ENCODE data around the gene LYPD1. TPM values are rescaled to one million over a fixed set of nuclear protein-coding genes. Genes with fewer than 3 reads are reported as not detected.
"Not testable (repeated sequence)": the region's sequence is repeated elsewhere in the genome, so short reads cannot be mapped to it uniquely, and the experiment has no call there.

LYPD1 gene
- total RNA-seq, 1 donor from 2014 or later, result not detected

GRCh38 chr2:132701810-132702209 is 31.8 kb upstream of the LYPD1 start:
- DNase-seq (ENCODE audit: low spot score in 2 of 2), result no peak
- H3K36me3 ChIP-seq, result no peaks in the 10 kb centered on the region
- no peaks in the 10 kb centered on the region for H3K4me1 ChIP-seq
- TF ChIP-seq, protein P1, sequence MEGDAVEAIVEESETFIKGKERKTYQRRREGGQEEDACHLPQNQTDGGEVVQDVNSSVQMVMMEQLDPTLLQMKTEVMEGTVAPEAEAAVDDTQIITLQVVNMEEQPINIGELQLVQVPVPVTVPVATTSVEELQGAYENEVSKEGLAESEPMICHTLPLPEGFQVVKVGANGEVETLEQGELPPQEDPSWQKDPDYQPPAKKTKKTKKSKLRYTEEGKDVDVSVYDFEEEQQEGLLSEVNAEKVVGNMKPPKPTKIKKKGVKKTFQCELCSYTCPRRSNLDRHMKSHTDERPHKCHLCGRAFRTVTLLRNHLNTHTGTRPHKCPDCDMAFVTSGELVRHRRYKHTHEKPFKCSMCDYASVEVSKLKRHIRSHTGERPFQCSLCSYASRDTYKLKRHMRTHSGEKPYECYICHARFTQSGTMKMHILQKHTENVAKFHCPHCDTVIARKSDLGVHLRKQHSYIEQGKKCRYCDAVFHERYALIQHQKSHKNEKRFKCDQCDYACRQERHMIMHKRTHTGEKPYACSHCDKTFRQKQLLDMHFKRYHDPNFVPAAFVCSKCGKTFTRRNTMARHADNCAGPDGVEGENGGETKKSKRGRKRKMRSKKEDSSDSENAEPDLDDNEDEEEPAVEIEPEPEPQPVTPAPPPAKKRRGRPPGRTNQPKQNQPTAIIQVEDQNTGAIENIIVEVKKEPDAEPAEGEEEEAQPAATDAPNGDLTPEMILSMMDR (IDR thresholded peaks at IDR 0.05), result no peak
- intact Hi-C loops (cut with DNase I), result no loop called here
- no peaks in the 10 kb centered on the region for H3K27me3 ChIP-seq
- no peak overlapping the region for H3K4me3 ChIP-seq
- no peak overlapping the region for H3K27ac ChIP-seq
- H3K9me3 ChIP-seq, result no peaks in the 10 kb centered on the region

DNA sequence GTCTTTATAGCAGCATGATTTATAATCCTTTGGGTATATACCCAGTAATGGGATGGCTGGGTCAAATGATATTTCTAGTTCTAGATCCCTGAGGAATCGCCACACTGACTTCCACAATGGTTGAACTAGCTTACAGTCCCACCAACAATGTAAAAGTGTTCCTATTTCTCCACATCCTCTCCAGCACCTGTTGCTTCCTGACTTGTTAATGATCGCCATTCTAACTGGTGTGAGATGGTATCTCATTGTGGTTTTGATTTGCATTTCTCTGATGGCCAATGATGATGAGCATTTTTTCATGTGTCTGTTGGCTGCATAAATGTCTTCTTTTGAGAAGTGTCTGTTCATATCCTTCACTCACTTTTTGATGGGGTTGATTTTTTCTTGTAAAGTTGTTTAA is 29.8 kb upstream of the LYPD1 start:
- H3K4me3 ChIP-seq; H3K27me3 ChIP-seq; H3K27ac ChIP-seq; H3K36me3 ChIP-seq; H3K9me3 ChIP-seq; DNase-seq (ENCODE audit: low spot score in 2 of 2); intact Hi-C loops (cut with DNase I); H3K4me1 ChIP-seq: not testable (repeated sequence)

DNA sequence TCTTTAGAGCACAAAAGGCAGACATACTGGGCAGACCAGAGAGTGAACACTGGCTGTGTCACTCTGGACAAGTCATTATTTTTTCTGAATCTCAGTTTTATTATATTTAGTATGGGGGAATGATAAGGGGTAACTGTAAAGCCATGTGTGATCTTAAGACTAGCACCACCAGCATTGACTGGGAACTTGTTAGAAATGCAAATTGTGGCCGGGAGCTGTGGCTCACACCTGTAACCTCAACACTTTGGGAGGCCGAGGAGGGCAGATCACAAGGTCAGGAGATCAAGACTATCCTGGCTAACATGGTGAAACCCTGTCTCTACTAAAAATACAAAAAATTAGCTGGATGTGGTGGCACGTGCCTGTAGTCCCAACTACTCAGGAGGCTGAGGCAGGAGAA is 28.3 kb upstream of the LYPD1 start:
- H3K27ac ChIP-seq; H3K9me3 ChIP-seq; intact Hi-C loops (cut with DNase I); H3K4me3 ChIP-seq; DNase-seq (ENCODE audit: low spot score in 2 of 2); H3K36me3 ChIP-seq; H3K4me1 ChIP-seq; H3K27me3 ChIP-seq: not testable (repeated sequence)

DNA sequence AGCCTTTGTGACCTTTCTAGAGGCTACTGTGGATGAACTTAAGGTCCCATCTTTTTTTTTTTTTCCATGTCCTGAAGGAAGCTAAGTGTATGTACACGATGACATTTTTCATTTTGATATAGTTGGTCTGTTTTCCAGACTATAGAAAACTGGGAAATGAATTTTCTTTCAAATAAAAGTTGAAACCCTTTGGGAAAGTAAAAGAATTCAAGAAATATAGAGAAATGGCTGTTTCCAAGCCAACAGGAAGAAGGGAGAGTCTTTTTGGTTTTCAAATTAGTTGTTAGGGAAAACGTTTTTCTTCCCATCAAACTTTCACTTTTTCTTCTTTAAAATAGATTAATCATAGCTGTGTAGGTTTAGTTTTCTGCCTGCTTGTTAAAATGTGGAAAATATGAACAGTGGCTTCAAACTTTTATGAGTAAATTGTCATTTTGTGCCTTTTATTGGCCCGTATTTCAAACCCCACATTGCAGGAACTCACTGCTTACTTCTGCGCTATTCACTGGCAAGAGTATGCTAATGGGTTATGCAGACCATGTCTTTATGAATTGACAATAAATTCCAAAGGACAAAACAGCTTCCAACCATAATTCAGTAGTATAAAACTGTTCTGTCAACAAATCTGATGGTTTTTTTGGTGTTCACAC is 27.7 kb upstream of the LYPD1 start:
- Histone ChIP-seq H3K4me1 (no peaks in the 10 kb centered on the region), H3K27ac (no peak overlapping the region), H3K36me3 (no peaks in the 10 kb centered on the region), H3K9me3 (no peaks in the 10 kb centered on the region), H3K27me3 (no peaks in the 10 kb centered on the region), H3K4me3 (no peak overlapping the region)
- TF ChIP-seq, protein P1 (IDR thresholded peaks at IDR 0.05), result no peak
- no peak for DNase-seq (ENCODE audit: low spot score in 2 of 2)
- intact Hi-C loops (cut with DNase I), result no loop called here

DNA sequence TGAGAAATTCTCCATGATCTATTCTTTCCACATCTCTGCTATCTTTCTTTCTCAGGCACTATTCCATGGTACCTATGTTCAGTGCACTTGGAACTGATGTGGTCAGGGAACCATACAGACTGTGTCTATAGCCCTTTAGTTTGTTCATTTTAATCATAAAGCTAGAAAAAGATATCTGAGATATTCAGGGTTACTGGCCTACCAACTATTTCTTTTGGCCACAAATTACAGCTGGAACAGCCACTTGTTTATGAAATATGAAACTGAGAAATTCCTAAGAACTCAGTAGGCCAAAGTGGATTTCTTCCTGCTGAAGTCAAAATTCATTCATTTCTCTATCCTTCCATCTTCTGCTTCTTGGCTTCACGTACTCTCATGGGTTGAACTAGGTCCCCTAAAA is 22.8 kb upstream of the LYPD1 start:
- DNase-seq (ENCODE audit: low spot score in 2 of 2), result no peak
- intact Hi-C loops (cut with DNase I), result no loop called here
- no peaks in the 10 kb centered on the region for H3K9me3 ChIP-seq
- no peak overlapping the region for H3K4me3 ChIP-seq
- no peaks in the 10 kb centered on the region for H3K36me3 ChIP-seq
- TF ChIP-seq, protein P1 (IDR thresholded peaks at IDR 0.05), result no peak
- no peak overlapping the region for H3K27ac ChIP-seq
- H3K4me1 ChIP-seq, result no peaks in the 10 kb centered on the region
- H3K27me3 ChIP-seq, result no peaks in the 10 kb centered on the region

- no peak for DNase-seq (ENCODE audit: low spot score in 2 of 2)
- intact Hi-C loops (cut with DNase I), result no loop called here
- Histone ChIP-seq H3K4me3 (no peak overlapping the region), H3K36me3 (no peaks in the 10 kb centered on the region), H3K27me3 (no peaks in the 10 kb centered on the region), H3K4me1 (no peaks in the 10 kb centered on the region), H3K27ac (no peak overlapping the region), H3K9me3 (no peaks in the 10 kb centered on the region)
- TF ChIP-seq, protein P1 (IDR thresholded peaks at IDR 0.05), result no peak
These were observed 21.6 kb upstream of the LYPD1 start for GRCh38 chr2:132691556-132691955.

Measured in ascending aorta (tissue), 2 donors.